Colonic mucosa (tissue), 4 donors: ENCODE measurements around the gene PRR35. TPM values are rescaled to one million over a fixed set of nuclear protein-coding genes. Genes with fewer than 3 reads are reported as not detected.

ENCODE experiments used
- DNase-seq: peaks from one replicate; pipeline ENCODE4 v3.0.0-alpha.2; 2020
- H3K27ac ChIP-seq: fragments of 200-600 bp; one replicate; pipeline ENCODE4 v1.8.0; 2021
- H3K27me3 ChIP-seq: fragments of 200-600 bp; one replicate; pipeline ENCODE4 v1.8.0; 2021
- H3K36me3 ChIP-seq: fragments of 200-600 bp; one replicate; pipeline ENCODE4 v1.8.0; 2021
- H3K4me1 ChIP-seq: fragments of 200-600 bp; one replicate; pipeline ENCODE4 v1.8.0; 2021; ENCODE audit warnings: mild to moderate bottlenecking
- H3K4me3 ChIP-seq: fragments of 200-600 bp; one replicate; pipeline ENCODE4 v1.8.0; 2021
- H3K9ac ChIP-seq, 2 donors: one replicate each; pipeline ENCODE4 v1.7.0; 2013; ENCODE audit warnings: control low read depth in 2 of 2, low read depth in 2 of 2, low read length in 2 of 2
- H3K9me3 ChIP-seq: fragments of 200-600 bp; one replicate; pipeline ENCODE4 v1.8.0; 2021
- intact Hi-C: fragments of 100-400 bp; cut with DNase I; formaldehyde crosslinking; loops from one replicate; pipeline ENCODE4 v1.14.1; 2022
- total RNA-seq, 2 donors: library from RNA; stranded (reverse); fragmentation: NEBNext Ultra II Directional in 1 of 2; extraction: Animal tissue kit (Norgen Biotek cat#: 25700) in 1 of 2; gene quantifications; one replicate each; pipeline ENCODE4 v1.2.1, GENCODE V29; 2021
- TF ChIP-seq, protein P1 (sequence below): fragments of 200-600 bp; IDR thresholded peaks from one replicate; pipeline ENCODE4 v1.8.0; 2022; ENCODE audit warnings: antibody characterized with exemption, mild to moderate bottlenecking
- donor health status: healthy.
- donor health status: DM: no; HTN: no; CAD: no.
- donor health status: DM: no; HTN: no; CAD: no.

The PRR35 gene
- total RNA-seq, 2 donors from 2014 or later, result not detected

DNA sequence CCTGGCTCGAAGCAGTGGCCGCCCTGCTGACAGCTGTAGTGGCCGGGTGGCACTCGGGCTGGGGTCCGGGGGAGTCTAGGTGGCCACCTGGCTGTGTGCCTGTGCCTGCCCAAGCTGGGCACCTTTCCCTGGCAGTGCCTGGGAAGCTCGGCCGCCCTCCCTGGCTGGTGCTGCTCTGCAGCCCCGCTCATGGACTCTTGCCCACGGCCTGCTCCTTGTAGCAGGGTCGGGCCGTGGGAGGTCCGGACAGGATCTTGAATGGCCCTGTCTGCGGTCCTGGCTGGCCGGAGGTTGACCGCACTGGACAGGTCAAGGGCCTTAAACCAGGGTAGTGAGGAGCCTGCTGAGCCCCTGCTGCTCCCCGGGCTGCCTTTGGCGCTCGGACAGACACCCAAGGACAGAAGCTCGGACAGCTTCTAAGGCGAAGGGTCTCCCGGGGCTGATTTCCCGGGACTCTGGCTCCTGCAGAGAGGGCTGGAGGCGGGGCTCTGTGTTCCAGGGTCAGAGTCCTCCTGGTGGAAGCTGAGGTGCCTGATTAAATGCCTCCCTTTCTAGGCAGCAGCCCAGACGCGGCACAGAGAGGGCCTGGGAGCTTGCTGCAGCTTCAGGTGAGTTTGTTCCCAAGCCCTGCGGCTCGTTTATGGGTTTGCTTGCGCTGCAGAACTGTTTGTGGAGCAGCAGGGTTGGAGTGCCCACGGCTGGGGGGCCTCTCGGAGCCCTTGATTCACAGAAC is 26.6 kb upstream of the PRR35 start:
- Histone ChIP-seq H3K9me3 (no peaks in the 10 kb centered on the region), H3K4me1 (peaks cover 18% of the 10 kb centered on the region), H3K27me3 (no peaks in the 10 kb centered on the region), H3K36me3 (no peaks in the 10 kb centered on the region), H3K9ac (peak overlapping the region; percentile 72 to 84), H3K27ac (peak overlapping the region; percentile 86), H3K4me3 (peak overlapping the region; percentile 23)
- DNase-seq, result peak; percentile 89
- TF ChIP-seq, protein P1, sequence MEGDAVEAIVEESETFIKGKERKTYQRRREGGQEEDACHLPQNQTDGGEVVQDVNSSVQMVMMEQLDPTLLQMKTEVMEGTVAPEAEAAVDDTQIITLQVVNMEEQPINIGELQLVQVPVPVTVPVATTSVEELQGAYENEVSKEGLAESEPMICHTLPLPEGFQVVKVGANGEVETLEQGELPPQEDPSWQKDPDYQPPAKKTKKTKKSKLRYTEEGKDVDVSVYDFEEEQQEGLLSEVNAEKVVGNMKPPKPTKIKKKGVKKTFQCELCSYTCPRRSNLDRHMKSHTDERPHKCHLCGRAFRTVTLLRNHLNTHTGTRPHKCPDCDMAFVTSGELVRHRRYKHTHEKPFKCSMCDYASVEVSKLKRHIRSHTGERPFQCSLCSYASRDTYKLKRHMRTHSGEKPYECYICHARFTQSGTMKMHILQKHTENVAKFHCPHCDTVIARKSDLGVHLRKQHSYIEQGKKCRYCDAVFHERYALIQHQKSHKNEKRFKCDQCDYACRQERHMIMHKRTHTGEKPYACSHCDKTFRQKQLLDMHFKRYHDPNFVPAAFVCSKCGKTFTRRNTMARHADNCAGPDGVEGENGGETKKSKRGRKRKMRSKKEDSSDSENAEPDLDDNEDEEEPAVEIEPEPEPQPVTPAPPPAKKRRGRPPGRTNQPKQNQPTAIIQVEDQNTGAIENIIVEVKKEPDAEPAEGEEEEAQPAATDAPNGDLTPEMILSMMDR, result no peak
- intact Hi-C loops, result no loop called here

DNA sequence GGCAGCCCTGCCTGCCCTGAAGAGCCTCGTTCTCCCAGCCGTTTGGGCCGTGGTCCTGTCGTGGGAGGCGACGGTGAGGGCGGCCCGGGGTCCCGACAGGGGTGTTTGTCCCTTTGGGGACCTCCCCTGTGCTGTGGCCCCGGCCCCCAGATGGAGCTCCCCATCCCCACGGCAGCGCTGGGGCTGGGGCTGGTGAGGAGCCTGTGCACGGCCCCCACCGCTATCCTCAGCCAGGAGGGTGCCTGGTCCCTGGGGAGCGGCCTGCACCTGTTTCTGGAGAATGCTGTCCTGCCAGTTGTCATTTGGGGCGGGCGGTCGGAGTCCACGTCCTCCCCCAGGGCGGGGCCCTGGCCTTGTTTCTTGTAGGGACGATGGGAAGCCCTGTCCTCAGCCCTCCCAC is 26.1 kb upstream of the PRR35 start:
- DNase-seq, result peak; percentile 93
- intact Hi-C loops, result no loop called here
- H3K9me3 ChIP-seq, result no peaks in the 10 kb centered on the region
- no peaks in the 10 kb centered on the region for H3K27me3 ChIP-seq
- H3K9ac ChIP-seq, result peak overlapping the region; percentile 72 to 84
- H3K27ac ChIP-seq, result peak overlapping the region; percentile 86
- TF ChIP-seq, protein P1, result no peak
- peak overlapping the region; percentile 23 for H3K4me3 ChIP-seq
- peaks cover 17% of the 10 kb centered on the region for H3K4me1 ChIP-seq
- H3K36me3 ChIP-seq, result no peaks in the 10 kb centered on the region

DNA sequence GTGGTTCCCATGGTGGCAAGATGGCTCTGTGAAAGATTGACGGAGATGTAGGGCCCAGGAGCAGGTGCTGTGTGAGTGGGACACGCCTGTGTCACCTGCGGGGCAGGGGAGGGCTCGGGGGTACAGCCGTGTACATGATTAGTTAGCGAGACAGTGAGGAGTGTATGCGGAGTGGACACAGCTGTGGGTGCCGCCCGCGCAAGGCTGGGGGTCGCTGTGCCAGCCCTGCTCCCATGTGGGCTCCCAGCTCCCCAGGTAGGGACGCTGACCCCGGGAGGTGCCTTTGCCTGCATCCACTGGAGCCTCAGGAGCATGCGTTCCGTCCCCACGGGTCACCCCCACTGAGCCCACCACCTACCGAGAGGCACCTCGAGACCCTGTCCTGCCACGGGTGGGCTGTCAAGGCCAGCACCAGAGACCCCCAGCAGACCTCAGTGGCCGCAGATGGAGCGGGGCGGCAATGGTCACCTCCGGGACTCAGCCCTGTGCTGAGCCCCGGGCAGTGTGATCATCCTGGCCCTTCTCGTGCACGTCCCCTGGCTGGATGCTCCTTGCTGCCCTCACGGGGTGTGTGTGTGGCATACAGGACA is 25.2 kb upstream of the PRR35 start:
- DNase-seq, result no peak
- Histone ChIP-seq H3K27me3 (no peaks in the 10 kb centered on the region), H3K9ac (peak overlapping the region; percentile 57 to 84), H3K4me1 (peaks cover 10% of the 10 kb centered on the region), H3K4me3 (peak overlapping the region; percentile 23), H3K9me3 (no peaks in the 10 kb centered on the region), H3K27ac (peak overlapping the region; percentile 86), H3K36me3 (no peaks in the 10 kb centered on the region)
- intact Hi-C loops, result no loop called here
- TF ChIP-seq, protein P1, result no peak

DNA sequence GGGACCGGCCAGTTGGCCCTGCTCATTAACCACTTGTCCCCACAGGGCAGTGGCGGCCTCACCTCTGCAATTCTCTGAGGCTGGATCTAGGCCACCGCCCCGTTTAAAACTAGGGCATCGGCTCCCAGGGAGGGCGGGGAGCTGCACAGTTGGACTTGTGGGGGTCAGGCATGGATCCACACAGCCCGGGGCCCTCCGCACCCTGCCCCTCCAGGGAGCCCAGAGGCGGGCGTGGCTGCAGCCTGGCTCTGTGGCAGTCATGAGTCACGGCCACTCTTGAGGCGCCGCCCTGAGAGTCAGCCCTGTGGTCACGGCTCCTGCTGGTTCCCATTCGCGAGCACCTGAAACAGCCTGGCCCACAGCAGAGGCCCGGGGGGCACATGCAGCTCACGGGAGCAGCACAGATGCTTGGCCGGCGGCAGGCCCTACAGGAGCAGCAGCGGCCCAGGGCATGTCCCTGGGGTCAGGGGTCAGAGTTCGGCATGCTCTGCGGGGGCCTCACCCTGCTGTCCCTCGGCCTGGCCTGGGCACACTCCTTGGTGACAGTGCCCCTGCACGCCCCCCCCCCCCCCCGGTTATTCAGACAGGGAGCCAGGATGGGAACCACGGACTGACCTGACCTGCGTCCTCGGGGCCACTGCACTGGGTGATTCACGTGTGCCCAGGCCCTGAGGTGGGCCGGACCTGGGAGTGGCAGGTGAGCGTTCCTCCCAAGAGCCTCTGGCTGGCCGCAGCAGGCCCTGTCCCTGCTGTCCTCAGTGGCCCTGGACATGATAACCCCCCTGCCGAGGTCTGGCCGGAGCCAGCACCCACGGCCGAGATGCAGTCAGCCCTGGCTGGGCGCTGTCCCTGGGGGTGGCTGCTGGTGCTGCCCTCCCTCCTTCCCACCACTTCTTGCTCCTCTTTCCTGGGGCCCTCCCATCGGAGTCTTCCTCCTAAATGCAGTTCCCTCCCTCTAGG is 24.5 kb upstream of the PRR35 start:
- DNase-seq, result peak; percentile 87
- peaks cover 8% of the 10 kb centered on the region for H3K4me1 ChIP-seq
- no peaks in the 10 kb centered on the region for H3K36me3 ChIP-seq
- H3K27me3 ChIP-seq, result no peaks in the 10 kb centered on the region
- intact Hi-C loops, result no loop called here
- H3K4me3 ChIP-seq, result no peak overlapping the region
- no peaks in the 10 kb centered on the region for H3K9me3 ChIP-seq
- peak overlapping the region; percentile 57 to 84 for H3K9ac ChIP-seq
- H3K27ac ChIP-seq, result peak overlapping the region; percentile 86
- TF ChIP-seq, protein P1, result no peak

DNA sequence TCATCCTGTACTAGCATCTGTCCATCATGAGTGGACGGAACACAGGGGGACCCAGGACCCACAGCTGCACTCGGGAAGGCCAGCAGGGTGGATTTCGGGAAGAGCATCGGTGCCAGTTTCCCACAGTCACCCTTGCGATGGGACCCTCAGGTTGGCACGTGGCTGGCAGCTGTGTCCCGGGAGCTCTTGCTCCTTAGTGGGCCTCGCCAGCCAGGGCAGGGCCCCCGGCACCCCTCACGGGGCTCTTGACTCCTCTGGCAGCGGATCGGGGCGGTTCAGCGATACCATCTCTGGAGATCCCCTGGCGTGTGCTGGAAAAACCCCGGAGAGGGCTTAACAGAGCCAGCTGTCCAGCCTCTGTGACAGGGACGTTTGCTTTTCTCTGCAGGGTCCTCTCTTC is 23.4 kb upstream of the PRR35 start:
- H3K4me3 ChIP-seq, result no peak overlapping the region
- H3K27me3 ChIP-seq, result no peaks in the 10 kb centered on the region
- peaks cover 8% of the 10 kb centered on the region for H3K4me1 ChIP-seq
- no peaks in the 10 kb centered on the region for H3K36me3 ChIP-seq
- intact Hi-C loops, result no loop called here
- H3K27ac ChIP-seq, result no peak overlapping the region
- no peak for DNase-seq
- TF ChIP-seq, protein P1, result no peak
- no peak overlapping the region for H3K9ac ChIP-seq
- H3K9me3 ChIP-seq, result no peaks in the 10 kb centered on the region
